Measurements from ENCODE around the gene CR2. TPM values are rescaled to one million over a fixed set of nuclear protein-coding genes. Genes with fewer than 3 reads are reported as not detected.
"Not testable (repeated sequence)": the region's sequence is repeated elsewhere in the genome, so short reads cannot be mapped to it uniquely, and the experiment has no call there.

Gene CR2
- total and polyA plus RNA-seq, 7 donors: 0.01 to 0.27 (median 0.16) TPM; not detected in 3

GRCh38 chr1:207431508-207431907 is 22.6 kb upstream of the CR2 start:
- Histone ChIP-seq H3K4me3 (no peak overlapping the region), H3K27me3 (ENCODE audit: insufficient read depth in 3 of 3, low read length in 2 of 3) (peaks cover 0 to 7% (median 0%) of the 10 kb centered on the region in 3 donors), H3K27ac (no peak overlapping the region), H3K36me3 (ENCODE audit: insufficient read depth in 1 of 2, low read depth in 1 of 2) (no peaks in the 10 kb centered on the region), H3K9me3 (no peaks in the 10 kb centered on the region), H3K4me1 (no peaks in the 10 kb centered on the region)
- intact Hi-C loops (cut with DNase I): no loop called here
- ATAC-seq (no peak), DNase-seq (no peak)
- TF ChIP-seq, protein P1, sequence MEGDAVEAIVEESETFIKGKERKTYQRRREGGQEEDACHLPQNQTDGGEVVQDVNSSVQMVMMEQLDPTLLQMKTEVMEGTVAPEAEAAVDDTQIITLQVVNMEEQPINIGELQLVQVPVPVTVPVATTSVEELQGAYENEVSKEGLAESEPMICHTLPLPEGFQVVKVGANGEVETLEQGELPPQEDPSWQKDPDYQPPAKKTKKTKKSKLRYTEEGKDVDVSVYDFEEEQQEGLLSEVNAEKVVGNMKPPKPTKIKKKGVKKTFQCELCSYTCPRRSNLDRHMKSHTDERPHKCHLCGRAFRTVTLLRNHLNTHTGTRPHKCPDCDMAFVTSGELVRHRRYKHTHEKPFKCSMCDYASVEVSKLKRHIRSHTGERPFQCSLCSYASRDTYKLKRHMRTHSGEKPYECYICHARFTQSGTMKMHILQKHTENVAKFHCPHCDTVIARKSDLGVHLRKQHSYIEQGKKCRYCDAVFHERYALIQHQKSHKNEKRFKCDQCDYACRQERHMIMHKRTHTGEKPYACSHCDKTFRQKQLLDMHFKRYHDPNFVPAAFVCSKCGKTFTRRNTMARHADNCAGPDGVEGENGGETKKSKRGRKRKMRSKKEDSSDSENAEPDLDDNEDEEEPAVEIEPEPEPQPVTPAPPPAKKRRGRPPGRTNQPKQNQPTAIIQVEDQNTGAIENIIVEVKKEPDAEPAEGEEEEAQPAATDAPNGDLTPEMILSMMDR (IDR thresholded peaks at IDR 0.05): no peak
- 92 to 99% (median 96%) methylated on average over 2 of the region's 2 CpGs for WGBS, 3 donors

- ATAC-seq: no peak
Measured at GRCh38 chr1:207433435-207433834, 20.7 kb upstream of the CR2 start.

DNA sequence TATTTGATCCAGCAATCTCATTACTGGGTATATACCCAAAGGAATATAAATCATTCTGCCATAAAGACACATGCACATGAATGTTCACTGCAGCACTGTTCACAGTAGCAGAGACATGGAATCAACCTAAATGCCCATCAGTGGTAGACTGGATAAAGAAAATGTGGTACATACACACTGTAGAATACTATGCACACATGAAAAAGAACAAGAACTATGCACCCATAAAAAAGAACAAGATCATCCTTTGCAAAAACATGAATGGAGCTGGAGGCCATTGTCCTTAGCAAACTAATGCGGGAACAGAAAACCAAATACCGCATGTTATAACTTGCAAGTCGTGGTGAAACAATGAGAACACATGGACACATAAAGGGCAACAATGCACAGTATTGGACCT is 17.4 kb upstream of the CR2 start:
- H3K9me3 ChIP-seq; H3K27ac ChIP-seq; H3K36me3 ChIP-seq (ENCODE audit: insufficient read depth in 1 of 2, low read depth in 1 of 2); DNase-seq; intact Hi-C loops (cut with DNase I); H3K27me3 ChIP-seq (ENCODE audit: insufficient read depth in 3 of 3, low read length in 2 of 3); ATAC-seq; H3K4me3 ChIP-seq; H3K4me1 ChIP-seq: not testable (repeated sequence)
- WGBS, 3 donors: 93 to 99% (median 95%) methylated on average over 3 of the region's 3 CpGs

More at GRCh38 chr1:207433435-207433834, 20.7 kb upstream of the CR2 start:
- TF ChIP-seq, protein P1 (IDR thresholded peaks at IDR 0.05): no peak
- H3K27ac ChIP-seq: no peak overlapping the region
- H3K27me3 ChIP-seq (ENCODE audit: insufficient read depth in 3 of 3, low read length in 2 of 3): no peaks in the 10 kb centered on the region
- H3K4me3 ChIP-seq: no peak overlapping the region
- no peaks in the 10 kb centered on the region for H3K4me1 ChIP-seq
- intact Hi-C loops (cut with DNase I): no loop called here
- DNase-seq: no peak
- 91 to 92% (median 91%) methylated on average over 3 of the region's 3 CpGs for WGBS, 3 donors
- H3K36me3 ChIP-seq (ENCODE audit: insufficient read depth in 1 of 2, low read depth in 1 of 2): no peaks in the 10 kb centered on the region
- no peaks in the 10 kb centered on the region for H3K9me3 ChIP-seq

- Histone ChIP-seq H3K4me3 (no peak overlapping the region), H3K4me1 (no peaks in the 10 kb centered on the region), H3K36me3 (ENCODE audit: insufficient read depth in 1 of 2, low read depth in 1 of 2) (no peaks in the 10 kb centered on the region), H3K27ac (no peak overlapping the region), H3K9me3 (no peaks in the 10 kb centered on the region), H3K27me3 (ENCODE audit: insufficient read depth in 3 of 3, low read length in 2 of 3) (peaks cover 0 to 6% (median 4%) of the 10 kb centered on the region in 3 donors)
- TF ChIP-seq, protein P1 (IDR thresholded peaks at IDR 0.05): no peak
- 65 to 74% (median 70%) methylated on average over 2 of the region's 2 CpGs for whole genome bisulfite sequencing, 3 donors
- DNase-seq (no peak), ATAC-seq (no peak)
- intact Hi-C loops (cut with DNase I): no loop called here
Measured at GRCh38 chr1:207440626-207441025, 13.5 kb upstream of the CR2 start.

DNA sequence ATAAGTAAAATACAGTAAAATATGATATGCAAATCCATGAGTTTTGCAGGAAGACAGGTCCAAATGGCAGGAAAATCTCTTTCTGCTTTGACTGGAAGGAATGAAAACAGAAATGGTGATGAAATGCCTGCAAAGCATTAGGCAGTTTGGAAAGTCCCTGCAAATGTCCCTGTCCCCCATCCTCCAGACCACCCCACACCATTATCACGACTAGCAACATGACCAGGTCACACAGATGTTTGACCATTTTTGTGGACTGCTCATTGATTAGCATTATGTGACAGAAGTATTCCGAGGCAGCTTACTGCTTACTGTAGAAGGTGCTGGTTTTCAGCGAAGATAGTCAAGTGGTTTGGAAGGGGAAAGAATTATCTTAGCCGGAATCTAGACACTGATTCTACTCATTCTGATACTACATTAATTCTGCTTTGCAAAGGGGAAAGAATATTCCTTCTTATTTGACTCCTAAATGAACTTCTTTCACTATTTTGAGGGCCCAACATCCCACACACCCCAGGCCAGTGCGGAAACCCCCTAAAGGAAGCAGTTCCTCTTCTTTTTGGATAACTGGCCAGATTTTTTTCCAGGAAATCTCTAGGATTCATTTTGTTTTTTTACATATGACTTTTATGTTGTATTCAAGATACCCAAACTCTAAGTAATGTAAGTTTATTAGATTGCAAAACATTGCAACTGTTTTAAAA is 9.5 kb upstream of the CR2 start:
- TF ChIP-seq, protein P1 (IDR thresholded peaks at IDR 0.05): no peak
- no peak for ATAC-seq
- 73 to 79% (median 75%) methylated on average over 5 of the region's 5 CpGs for WGBS, 3 donors
- H3K4me3 ChIP-seq: no peak overlapping the region
- DNase-seq: no peak
- no peaks in the 10 kb centered on the region for H3K9me3 ChIP-seq
- H3K4me1 ChIP-seq: no peaks in the 10 kb centered on the region
- H3K27ac ChIP-seq: no peak overlapping the region
- peaks cover 0 to 8% (median 6%) of the 10 kb centered on the region in 3 donors for H3K27me3 ChIP-seq (ENCODE audit: insufficient read depth in 3 of 3, low read length in 2 of 3)
- intact Hi-C loops (cut with DNase I): no loop called here
- H3K36me3 ChIP-seq (ENCODE audit: insufficient read depth in 1 of 2, low read depth in 1 of 2): no peaks in the 10 kb centered on the region
